Measurements from ENCODE around the gene SELENON. TPM values are rescaled to one million over a fixed set of nuclear protein-coding genes. Genes with fewer than 3 reads are reported as not detected.

SELENON gene
- polyA plus RNA-seq, 3 donors, result 1.5 to 31.5 (median 3.5) TPM

DNA sequence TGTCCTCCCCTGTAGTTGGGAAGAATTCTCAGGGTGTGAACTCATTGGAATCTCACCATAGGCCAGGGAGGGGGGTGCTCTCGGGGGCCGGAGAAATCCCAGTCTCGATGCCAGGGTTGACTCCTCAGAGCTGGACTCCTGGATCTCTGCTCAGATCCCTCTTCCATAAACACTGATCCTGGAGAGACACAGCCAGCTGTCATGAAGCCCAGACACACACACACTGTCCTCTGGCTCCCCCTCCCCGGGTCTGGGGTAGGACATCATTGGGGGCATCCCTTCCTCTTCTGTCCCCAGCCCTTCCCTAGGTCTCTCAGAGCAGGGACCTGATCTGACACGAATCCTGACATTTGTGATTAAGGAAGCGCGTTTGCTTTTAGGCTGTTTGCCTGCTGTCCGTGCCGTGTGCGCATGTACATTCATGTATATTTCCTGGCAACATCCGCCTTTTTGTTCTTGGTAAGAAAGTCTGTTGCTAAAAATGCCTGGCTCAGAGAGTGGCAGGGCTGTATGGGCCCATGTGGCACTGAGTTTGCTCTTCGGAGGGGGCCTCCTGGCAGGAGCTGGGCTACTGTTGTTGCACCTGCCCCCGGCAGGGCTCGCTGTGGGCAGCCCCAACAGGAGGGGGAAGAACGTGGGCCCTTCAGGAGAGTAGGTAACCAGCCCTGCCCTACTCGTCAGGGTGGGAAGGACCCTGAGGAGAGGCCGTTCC is 45.4 kb upstream of the SELENON start:
- no peak overlapping the region for H3K4me3 Mint-ChIP-seq
- DNase-seq, result no peak

DNA sequence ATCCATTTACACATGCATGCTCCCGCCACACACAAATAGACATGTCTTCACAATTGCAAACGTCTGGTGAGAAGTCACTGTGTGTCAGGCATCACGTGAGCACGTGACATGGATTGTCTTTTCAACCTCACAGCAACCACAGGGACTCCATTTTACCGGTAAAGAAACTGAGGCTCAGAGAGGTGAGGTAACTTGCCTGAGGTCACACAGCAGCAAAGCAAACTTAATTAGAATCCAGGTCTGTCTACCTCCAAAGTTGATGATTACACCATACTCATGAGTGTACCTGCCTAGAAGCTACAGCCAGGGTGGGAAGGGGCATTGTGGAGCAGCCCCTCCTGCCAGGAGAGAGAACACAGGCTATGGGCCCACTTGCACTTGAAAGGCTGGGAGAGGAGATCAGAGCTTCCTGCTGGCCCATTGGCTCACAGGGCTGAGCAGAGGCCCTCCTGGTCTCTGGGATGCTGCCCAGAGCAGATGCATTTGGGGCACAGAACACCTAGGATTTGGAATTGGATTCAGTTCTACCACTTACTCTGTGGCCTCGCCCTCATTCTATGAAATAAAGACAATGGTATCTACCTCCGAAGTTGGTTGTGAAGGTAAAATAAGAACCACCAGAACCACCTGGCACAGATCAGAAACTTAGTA is 44.4 kb upstream of the SELENON start:
- Histone ChIP-seq H3K4me1 (ENCODE audit: control insufficient read depth in 1 of 2, insufficient read depth in 2 of 2, low read length in 2 of 2) (peaks cover 0 to 5% of the 10 kb centered on the region in 2 donors), H3K9me3 (replicated peaks in 1 of 2; ENCODE audit: control insufficient read depth in 1 of 2, insufficient read depth in 1 of 2, low read length in 2 of 2) (no peaks in the 10 kb centered on the region), H4K20me1 (ENCODE audit: insufficient read depth, low read length) (no peaks in the 10 kb centered on the region), H3K4me3 (replicated peaks in 1 of 3; ENCODE audit: low read depth in 2 of 3, low read length in 3 of 3) (no peak overlapping the region), H3K27me3 (ENCODE audit: control insufficient read depth in 2 of 2, insufficient read depth in 2 of 2, low read length in 2 of 2) (no peaks in the 10 kb centered on the region), H3K79me2 (ENCODE audit: insufficient read depth, low read length) (no peaks in the 10 kb centered on the region), H2AFZ (ENCODE audit: insufficient read depth, low read depth, low read length, poor library complexity, severe bottlenecking) (no peak overlapping the region), H3K4me2 (replicated peaks; ENCODE audit: extremely low read depth, low read length, poor library complexity, severe bottlenecking) (no peak overlapping the region), H3K36me3 (replicated peaks in 1 of 2; ENCODE audit: control insufficient read depth in 1 of 2, insufficient read depth in 2 of 2, low read length in 2 of 2) (peaks cover 3 to 45% of the 10 kb centered on the region in 2 donors), H3K9ac (ENCODE audit: insufficient read depth, low read length, poor library complexity, severe bottlenecking) (no peak overlapping the region), H3K27ac (ENCODE audit: low read depth in 1 of 2, low read length in 2 of 2) (no peak overlapping the region)
- no peak for DNase-seq
- Mint-ChIP-seq H3K4me1 (peaks cover 20% of the 10 kb centered on the region), H3K27ac (no peak overlapping the region), H3K36me3 (peaks cover 23 to 34% of the 10 kb centered on the region in 2 donors), H3K4me3 (no peak overlapping the region), H3K9me3 (peaks cover 0 to 2% (median 0%) of the 10 kb centered on the region in 7 donors), H3K27me3 (ENCODE audit: low read depth in 3 of 3) (no peaks in the 10 kb centered on the region)
- intact Hi-C loops (cut with micrococcal nuclease), result no loop called here
- 92% methylated on average over 4 of the region's 7 CpGs for WGBS (ENCODE audit: insufficient coverage)
- TF ChIP-seq, protein P1, sequence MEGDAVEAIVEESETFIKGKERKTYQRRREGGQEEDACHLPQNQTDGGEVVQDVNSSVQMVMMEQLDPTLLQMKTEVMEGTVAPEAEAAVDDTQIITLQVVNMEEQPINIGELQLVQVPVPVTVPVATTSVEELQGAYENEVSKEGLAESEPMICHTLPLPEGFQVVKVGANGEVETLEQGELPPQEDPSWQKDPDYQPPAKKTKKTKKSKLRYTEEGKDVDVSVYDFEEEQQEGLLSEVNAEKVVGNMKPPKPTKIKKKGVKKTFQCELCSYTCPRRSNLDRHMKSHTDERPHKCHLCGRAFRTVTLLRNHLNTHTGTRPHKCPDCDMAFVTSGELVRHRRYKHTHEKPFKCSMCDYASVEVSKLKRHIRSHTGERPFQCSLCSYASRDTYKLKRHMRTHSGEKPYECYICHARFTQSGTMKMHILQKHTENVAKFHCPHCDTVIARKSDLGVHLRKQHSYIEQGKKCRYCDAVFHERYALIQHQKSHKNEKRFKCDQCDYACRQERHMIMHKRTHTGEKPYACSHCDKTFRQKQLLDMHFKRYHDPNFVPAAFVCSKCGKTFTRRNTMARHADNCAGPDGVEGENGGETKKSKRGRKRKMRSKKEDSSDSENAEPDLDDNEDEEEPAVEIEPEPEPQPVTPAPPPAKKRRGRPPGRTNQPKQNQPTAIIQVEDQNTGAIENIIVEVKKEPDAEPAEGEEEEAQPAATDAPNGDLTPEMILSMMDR (IDR thresholded peaks at IDR 0.05), result no peak

More for the DNA sequence above, 45.4 kb upstream of the SELENON start:
- Histone ChIP-seq H3K27ac (ENCODE audit: low read depth in 1 of 2, low read length in 2 of 2) (no peak overlapping the region), H3K36me3 (replicated peaks in 1 of 2; ENCODE audit: control insufficient read depth in 1 of 2, insufficient read depth in 2 of 2, low read length in 2 of 2) (peaks cover 3 to 51% of the 10 kb centered on the region in 2 donors), H3K4me3 (replicated peaks in 1 of 3; ENCODE audit: low read depth in 2 of 3, low read length in 3 of 3) (no peak overlapping the region), H4K20me1 (ENCODE audit: insufficient read depth, low read length) (no peaks in the 10 kb centered on the region), H3K4me2 (replicated peaks; ENCODE audit: extremely low read depth, low read length, poor library complexity, severe bottlenecking) (no peak overlapping the region), H2AFZ (ENCODE audit: insufficient read depth, low read depth, low read length, poor library complexity, severe bottlenecking) (no peak overlapping the region), H3K9ac (ENCODE audit: insufficient read depth, low read length, poor library complexity, severe bottlenecking) (no peak overlapping the region), H3K79me2 (ENCODE audit: insufficient read depth, low read length) (no peaks in the 10 kb centered on the region), H3K27me3 (ENCODE audit: control insufficient read depth in 2 of 2, insufficient read depth in 2 of 2, low read length in 2 of 2) (no peaks in the 10 kb centered on the region), H3K4me1 (ENCODE audit: control insufficient read depth in 1 of 2, insufficient read depth in 2 of 2, low read length in 2 of 2) (peaks cover 0 to 5% of the 10 kb centered on the region in 2 donors), H3K9me3 (replicated peaks in 1 of 2; ENCODE audit: control insufficient read depth in 1 of 2, insufficient read depth in 1 of 2, low read length in 2 of 2) (no peaks in the 10 kb centered on the region)
- TF ChIP-seq, protein P1 (IDR thresholded peaks at IDR 0.05), result no peak
- Mint-ChIP-seq H3K27ac (no peak overlapping the region), H3K27me3 (ENCODE audit: low read depth in 3 of 3) (peaks cover 0 to 3% (median 0%) of the 10 kb centered on the region in 3 donors), H3K9me3 (peaks cover 0 to 2% (median 0%) of the 10 kb centered on the region in 7 donors), H3K36me3 (peaks cover 23 to 28% of the 10 kb centered on the region in 2 donors), H3K4me1 (peaks cover 20% of the 10 kb centered on the region)
- intact Hi-C loops (cut with micrococcal nuclease), result no loop called here
- 33% methylated on average over 13 of the region's 17 CpGs for WGBS (ENCODE audit: insufficient coverage)
